Measurements from ENCODE around the gene CRY1. TPM values are rescaled to one million over a fixed set of nuclear protein-coding genes. Genes with fewer than 3 reads are reported as not detected.
A peak's percentile ranks its signal among the peaks of the same experiment; 100 is the strongest.

CRY1 gene
- total and polyA plus RNA-seq, 9 of the 15 experiments (the other 6 are each of a cell fraction or from before 2014, with no cell fraction given) = 8.7 to 33.3 (median 25.2) TPM

- TF ChIP-seq MITF (IDR thresholded peaks at IDR 0.05) = no peak
- no peak for TF ChIP-seq PML (IDR thresholded peaks at IDR 0.05; ENCODE audit: low read length)
- no peak for TF ChIP-seq ZNF133 (CRISPR knock-in tag; IDR thresholded peaks at IDR 0.05)
- no peak for TF ChIP-seq TCF7 (IDR thresholded peaks at IDR 0.05; ENCODE audit: borderline replicate concordance)
- no peak for TF ChIP-seq ZC3H8 (IDR thresholded peaks at IDR 0.05)
- TF ChIP-seq ZNF584 (CRISPR knock-in tag; IDR thresholded peaks at IDR 0.05; ENCODE audit: low read depth) = no peak
- TF ChIP-seq EZH2 (IDR thresholded peaks at IDR 0.05; ENCODE audit: borderline replicate concordance, low read depth, low read length) = no peak
- TF ChIP-seq MCM2 (IDR thresholded peaks at IDR 0.05; ENCODE audit: low read depth) = no peak
- TF ChIP-seq CCAR2 (IDR thresholded peaks at IDR 0.05; ENCODE audit: low read depth, low read length) = no peak
- TF ChIP-seq ZFPM2 (CRISPR knock-in tag; IDR thresholded peaks at IDR 0.05) = no peak
- TF ChIP-seq, protein P1, sequence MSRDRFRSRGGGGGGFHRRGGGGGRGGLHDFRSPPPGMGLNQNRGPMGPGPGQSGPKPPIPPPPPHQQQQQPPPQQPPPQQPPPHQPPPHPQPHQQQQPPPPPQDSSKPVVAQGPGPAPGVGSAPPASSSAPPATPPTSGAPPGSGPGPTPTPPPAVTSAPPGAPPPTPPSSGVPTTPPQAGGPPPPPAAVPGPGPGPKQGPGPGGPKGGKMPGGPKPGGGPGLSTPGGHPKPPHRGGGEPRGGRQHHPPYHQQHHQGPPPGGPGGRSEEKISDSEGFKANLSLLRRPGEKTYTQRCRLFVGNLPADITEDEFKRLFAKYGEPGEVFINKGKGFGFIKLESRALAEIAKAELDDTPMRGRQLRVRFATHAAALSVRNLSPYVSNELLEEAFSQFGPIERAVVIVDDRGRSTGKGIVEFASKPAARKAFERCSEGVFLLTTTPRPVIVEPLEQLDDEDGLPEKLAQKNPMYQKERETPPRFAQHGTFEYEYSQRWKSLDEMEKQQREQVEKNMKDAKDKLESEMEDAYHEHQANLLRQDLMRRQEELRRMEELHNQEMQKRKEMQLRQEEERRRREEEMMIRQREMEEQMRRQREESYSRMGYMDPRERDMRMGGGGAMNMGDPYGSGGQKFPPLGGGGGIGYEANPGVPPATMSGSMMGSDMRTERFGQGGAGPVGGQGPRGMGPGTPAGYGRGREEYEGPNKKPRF (IDR thresholded peaks at IDR 0.05; ENCODE audit: low read depth, low read length) = no peak
- no peak for TF ChIP-seq SAFB2 (IDR thresholded peaks at IDR 0.05; ENCODE audit: borderline replicate concordance, low read depth, low read length, severe bottlenecking)
- TF ChIP-seq, protein P2, sequence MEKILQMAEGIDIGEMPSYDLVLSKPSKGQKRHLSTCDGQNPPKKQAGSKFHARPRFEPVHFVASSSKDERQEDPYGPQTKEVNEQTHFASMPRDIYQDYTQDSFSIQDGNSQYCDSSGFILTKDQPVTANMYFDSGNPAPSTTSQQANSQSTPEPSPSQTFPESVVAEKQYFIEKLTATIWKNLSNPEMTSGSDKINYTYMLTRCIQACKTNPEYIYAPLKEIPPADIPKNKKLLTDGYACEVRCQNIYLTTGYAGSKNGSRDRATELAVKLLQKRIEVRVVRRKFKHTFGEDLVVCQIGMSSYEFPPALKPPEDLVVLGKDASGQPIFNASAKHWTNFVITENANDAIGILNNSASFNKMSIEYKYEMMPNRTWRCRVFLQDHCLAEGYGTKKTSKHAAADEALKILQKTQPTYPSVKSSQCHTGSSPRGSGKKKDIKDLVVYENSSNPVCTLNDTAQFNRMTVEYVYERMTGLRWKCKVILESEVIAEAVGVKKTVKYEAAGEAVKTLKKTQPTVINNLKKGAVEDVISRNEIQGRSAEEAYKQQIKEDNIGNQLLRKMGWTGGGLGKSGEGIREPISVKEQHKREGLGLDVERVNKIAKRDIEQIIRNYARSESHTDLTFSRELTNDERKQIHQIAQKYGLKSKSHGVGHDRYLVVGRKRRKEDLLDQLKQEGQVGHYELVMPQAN (IDR thresholded peaks at IDR 0.05; ENCODE audit: borderline replicate concordance) = no peak
- no peak for TF ChIP-seq CUX1 (CRISPR knock-in tag; IDR thresholded peaks at IDR 0.05)
- no peak for TF ChIP-seq HCFC1 (IDR thresholded peaks at IDR 0.05; ENCODE audit: low read depth, low read length)
- no peak for TF ChIP-seq SRSF1 (IDR thresholded peaks at IDR 0.05; ENCODE audit: low read depth, low read length)
- TF ChIP-seq ZNF76 (CRISPR knock-in tag; IDR thresholded peaks at IDR 0.05; ENCODE audit: borderline replicate concordance) = no peak
- peak in 1 of 2 experiments; percentile 8 for TF ChIP-seq NCOA2 (IDR thresholded peaks at IDR 0.05; ENCODE audit: partially characterized antibody in 2 of 2)
Measured at GRCh38 chr12:106975993-106976658, 117.2 kb downstream of the CRY1 start (continued).

Data from K562 (cell line).